Activated effector memory CD4-positive, alpha-beta T cell treated with anti-CD3 and anti-CD28 coated beads, Interleukin-2, amount 50 U/mL, for 16 hours (primary cell): ENCODE measurements around the gene DCTPP1.

Experiments
- DNase-seq: peaks from one replicate; pipeline ENCODE4 v3.0.0-alpha.2; 2020

DCTPP1 gene

GRCh38 chr16:30380072-30380802 lies 49.6 kb downstream of the DCTPP1 start:
- DNase-seq, result no peak

- DNase-seq, result no peak
These were observed 50.6 kb downstream of the DCTPP1 start for GRCh38 chr16:30379158-30379783.

- peak; percentile 100 for DNase-seq
These were observed 51.3 kb downstream of the DCTPP1 start for GRCh38 chr16:30378236-30379157.

- DNase-seq, result peak; percentile 95
These were observed 52.0 kb downstream of the DCTPP1 start for GRCh38 chr16:30377812-30378235.

GRCh38 chr16:30377050-30377811 lies 52.6 kb downstream of the DCTPP1 start:
- no peak for DNase-seq

GRCh38 chr16:30376461-30376902 lies 53.3 kb downstream of the DCTPP1 start:
- no peak for DNase-seq

GRCh38 chr16:30375864-30376263 lies 54.0 kb downstream of the DCTPP1 start:
- DNase-seq, result no peak

- DNase-seq, result no peak
These were observed 55.3 kb downstream of the DCTPP1 start, which contains the start of gene MYL11 for GRCh38 chr16:30374538-30374937. Gene MYL11 (plus strand): TSS chr16:30374802. CDS start chr16:30374858, 56 bp downstream.
